IPS DF 6.9 (cell line): ENCODE data around the gene SLU7.

ENCODE experiments used
- DNase-seq: peaks from one replicate; pipeline ENCODE4 v3.0.0-alpha.2; 2013; ENCODE audit warnings: low read depth, low spot score
- H3K27ac ChIP-seq: one replicate; pipeline ENCODE4 v1.5.1; 2013; ENCODE audit warnings: low read length, control low read depth
- H3K27me3 ChIP-seq: 2 replicates; pipeline ENCODE4 v1.6.1; 2013; ENCODE audit warnings: mild to moderate bottlenecking, low read length; ENCODE audit not compliant: control insufficient read depth, insufficient read depth
- H3K36me3 ChIP-seq: 2 replicates; pipeline ENCODE4 v1.6.1; 2013; ENCODE audit warnings: low read length; ENCODE audit not compliant: control insufficient read depth, insufficient read depth
- H3K4me1 ChIP-seq: 2 replicates; pipeline ENCODE4 v1.6.1; 2013; ENCODE audit warnings: low read length; ENCODE audit not compliant: control insufficient read depth, insufficient read depth
- H3K4me3 ChIP-seq: 2 replicates; pipeline ENCODE4 v1.5.1; 2013; ENCODE audit warnings: mild to moderate bottlenecking, low read length
- H3K9me3 ChIP-seq: 2 replicates; pipeline ENCODE4 v1.6.1; 2013; ENCODE audit warnings: low read length, inconsistent platforms; ENCODE audit not compliant: control insufficient read depth, insufficient read depth
- WGBS: extraction: QIAGEN DNeasy Blood & Tissue Kit; methylation state at CpG from one replicate; pipeline ENCODE4 v1.1.7; 2013; ENCODE audit warnings: mixed read lengths, missing lambda C conversion rate; ENCODE audit not compliant: insufficient read length, insufficient coverage; 5-methylcytosine and 5-hydroxymethylcytosine counted together

SLU7 gene

DNA sequence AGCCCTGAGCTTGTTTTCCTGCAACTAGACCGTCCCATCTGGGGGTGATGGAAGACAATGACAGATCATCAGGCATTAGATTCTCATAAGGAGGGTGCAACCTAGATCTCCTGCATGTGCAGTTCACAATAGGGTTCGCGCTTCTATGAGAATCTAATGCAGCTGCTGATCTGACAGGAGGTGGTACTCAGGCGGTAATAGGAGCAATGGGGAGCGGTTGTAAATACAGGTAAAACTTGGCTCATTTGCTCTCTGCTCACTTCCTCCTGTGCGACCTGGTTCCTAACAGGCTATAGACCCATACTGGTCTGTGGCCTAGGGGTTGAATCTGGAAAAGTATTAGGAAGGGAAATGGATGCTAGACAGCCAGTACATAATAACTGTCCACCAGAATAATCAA is 42.5 kb upstream of the SLU7 start:
- no peak for DNase-seq
- no CpG with 5 or more reads among the region's 6 CpGs for WGBS
- H3K27me3 ChIP-seq: no peaks in the 10 kb centered on the region
- H3K9me3 ChIP-seq: no peaks in the 10 kb centered on the region
- no peak overlapping the region for H3K4me3 ChIP-seq
- no peaks in the 10 kb centered on the region for H3K36me3 ChIP-seq
- H3K4me1 ChIP-seq: no peaks in the 10 kb centered on the region
- no peak overlapping the region for H3K27ac ChIP-seq

GRCh38 chr5:160460377-160461049 is 41.6 kb upstream of the SLU7 start:
- DNase-seq: no peak

GRCh38 chr5:160458806-160459800 is 40.2 kb upstream of the SLU7 start:
- WGBS: no CpG with 5 or more reads among the region's 8 CpGs
- Histone ChIP-seq H3K4me3 (no peak overlapping the region), H3K4me1 (no peaks in the 10 kb centered on the region), H3K27ac (no peak overlapping the region), H3K27me3 (no peaks in the 10 kb centered on the region), H3K9me3 (no peaks in the 10 kb centered on the region), H3K36me3 (no peaks in the 10 kb centered on the region)
- no peak for DNase-seq

More at GRCh38 chr5:160460377-160461049, 41.6 kb upstream of the SLU7 start:
- Histone ChIP-seq H3K27me3 (no peaks in the 10 kb centered on the region), H3K36me3 (no peaks in the 10 kb centered on the region), H3K4me3 (no peak overlapping the region), H3K9me3 (no peaks in the 10 kb centered on the region), H3K4me1 (no peaks in the 10 kb centered on the region), H3K27ac (no peak overlapping the region)
- WGBS: no CpG with 5 or more reads among the region's 4 CpGs

DNA sequence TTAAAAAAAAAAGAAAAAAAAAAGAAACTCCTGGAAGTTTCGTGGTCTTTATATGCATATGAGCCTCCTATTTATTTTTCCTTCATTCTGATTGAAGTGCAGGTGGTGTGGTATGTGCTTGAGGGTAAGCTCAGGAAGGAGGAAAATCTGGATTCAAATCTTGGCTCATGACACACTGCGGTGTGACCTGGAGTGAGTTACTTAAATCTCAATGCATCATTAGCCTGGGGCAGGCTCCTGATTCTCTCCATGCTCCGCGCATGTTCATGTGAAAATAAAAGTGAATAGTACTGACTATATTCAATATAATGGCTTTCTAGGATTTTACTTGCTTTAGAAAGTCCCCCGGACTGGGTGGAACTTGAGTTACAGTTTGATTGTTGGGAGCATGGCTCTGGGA is 38.4 kb upstream of the SLU7 start:
- DNase-seq: no peak
- H3K4me1 ChIP-seq: no peaks in the 10 kb centered on the region
- H3K27ac ChIP-seq: no peak overlapping the region
- no peaks in the 10 kb centered on the region for H3K9me3 ChIP-seq
- no CpG with 5 or more reads among the region's 5 CpGs for WGBS
- no peaks in the 10 kb centered on the region for H3K27me3 ChIP-seq
- H3K36me3 ChIP-seq: no peaks in the 10 kb centered on the region
- H3K4me3 ChIP-seq: no peak overlapping the region

GRCh38 chr5:160456480-160457177 is 37.7 kb upstream of the SLU7 start:
- H3K36me3 ChIP-seq: no peaks in the 10 kb centered on the region
- no peaks in the 10 kb centered on the region for H3K27me3 ChIP-seq
- H3K9me3 ChIP-seq: no peaks in the 10 kb centered on the region
- no peaks in the 10 kb centered on the region for H3K4me1 ChIP-seq
- H3K27ac ChIP-seq: no peak overlapping the region
- H3K4me3 ChIP-seq: no peak overlapping the region
- no peak for DNase-seq
- no CpG with 5 or more reads among the region's 9 CpGs for WGBS

- Histone ChIP-seq H3K9me3 (no peaks in the 10 kb centered on the region), H3K4me1 (no peaks in the 10 kb centered on the region), H3K4me3 (no peak overlapping the region), H3K27ac (no peak overlapping the region), H3K27me3 (no peaks in the 10 kb centered on the region), H3K36me3 (no peaks in the 10 kb centered on the region)
- no peak for DNase-seq
- WGBS: no CpG with 5 or more reads among the region's 4 CpGs
Measured at GRCh38 chr5:160455600-160455999, 36.7 kb upstream of the SLU7 start.

DNA sequence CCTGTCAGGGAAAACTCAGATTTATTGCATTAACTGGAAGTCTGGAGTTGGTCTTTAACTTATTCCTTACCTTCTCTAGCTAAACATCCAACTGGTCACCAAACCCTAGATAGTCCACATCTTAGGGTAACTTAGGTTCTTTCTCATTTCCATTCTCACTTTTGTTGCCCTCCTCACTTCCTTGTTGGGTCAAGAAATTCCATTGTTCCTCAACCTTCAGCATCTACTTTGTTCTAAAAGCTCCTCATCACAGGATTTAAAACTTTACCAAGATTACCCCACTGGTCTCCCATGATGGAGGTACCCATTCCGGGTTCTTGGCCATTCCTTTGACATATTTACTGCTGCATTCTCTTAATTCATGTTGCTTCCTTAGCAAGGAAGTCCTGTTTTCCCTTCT is 34.9 kb upstream of the SLU7 start:
- Histone ChIP-seq H3K27ac (no peak overlapping the region), H3K36me3 (no peaks in the 10 kb centered on the region), H3K27me3 (no peaks in the 10 kb centered on the region), H3K4me3 (no peak overlapping the region), H3K9me3 (no peaks in the 10 kb centered on the region), H3K4me1 (no peaks in the 10 kb centered on the region)
- no CpG with 5 or more reads among the region's 1 CpG for WGBS
- no peak for DNase-seq

GRCh38 chr5:160452795-160453194 is 33.9 kb upstream of the SLU7 start:
- Histone ChIP-seq H3K27me3 (no peaks in the 10 kb centered on the region), H3K4me1 (no peaks in the 10 kb centered on the region), H3K36me3 (no peaks in the 10 kb centered on the region), H3K9me3 (no peaks in the 10 kb centered on the region), H3K27ac (no peak overlapping the region), H3K4me3 (no peak overlapping the region)
- WGBS: no CpG with 5 or more reads among the region's 6 CpGs
- no peak for DNase-seq

- H3K27ac ChIP-seq: no peak overlapping the region
- no peaks in the 10 kb centered on the region for H3K27me3 ChIP-seq
- no peaks in the 10 kb centered on the region for H3K36me3 ChIP-seq
- no peaks in the 10 kb centered on the region for H3K4me1 ChIP-seq
- H3K4me3 ChIP-seq: no peak overlapping the region
- DNase-seq: no peak
- H3K9me3 ChIP-seq: no peaks in the 10 kb centered on the region
Measured at GRCh38 chr5:160452036-160452435, 33.2 kb upstream of the SLU7 start.

DNA sequence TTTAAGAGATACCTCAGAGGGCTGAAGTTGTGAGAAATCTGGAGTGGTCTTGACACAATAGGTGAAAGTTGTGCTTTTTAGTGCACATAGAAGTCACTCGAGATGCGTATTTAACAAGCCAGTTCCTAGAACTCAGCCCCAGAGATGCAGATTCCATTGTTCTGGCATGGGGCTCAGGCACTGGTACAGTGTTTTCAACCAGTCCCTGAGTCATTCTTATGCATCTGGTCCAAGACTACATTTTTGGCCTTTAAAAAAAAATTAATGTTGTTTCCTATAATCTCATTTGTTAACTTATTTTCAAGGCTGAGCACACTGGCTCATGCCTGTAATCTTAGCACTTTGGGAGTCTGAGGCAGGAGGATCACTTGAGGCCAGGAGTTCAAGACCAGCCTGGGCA is 32.4 kb upstream of the SLU7 start:
- Histone ChIP-seq H3K27ac (no peak overlapping the region), H3K4me1 (no peaks in the 10 kb centered on the region), H3K27me3 (no peaks in the 10 kb centered on the region), H3K4me3 (no peak overlapping the region), H3K36me3 (no peaks in the 10 kb centered on the region), H3K9me3 (no peaks in the 10 kb centered on the region)
- WGBS: no CpG with 5 or more reads among the region's 2 CpGs
- no peak for DNase-seq
